Measurements from ENCODE around the gene ARL17B.
"Not testable (repeated sequence)": the region's sequence is repeated elsewhere in the genome, so short reads cannot be mapped to it uniquely, and the experiment has no call there.

GRCh38 chr17:46276728-46277479, 84.7 kb downstream of the ARL17B start:
- TF ChIP-seq CTCF (conservative IDR thresholded peaks at IDR 0.05; ENCODE audit: low read depth, low read length); EZH2 (IDR thresholded peaks at IDR 0.05; ENCODE audit: low read length, unreplicated experiment): not testable (repeated sequence)
